ENCODE results near the gene VPS37B.

VPS37B gene

DNA sequence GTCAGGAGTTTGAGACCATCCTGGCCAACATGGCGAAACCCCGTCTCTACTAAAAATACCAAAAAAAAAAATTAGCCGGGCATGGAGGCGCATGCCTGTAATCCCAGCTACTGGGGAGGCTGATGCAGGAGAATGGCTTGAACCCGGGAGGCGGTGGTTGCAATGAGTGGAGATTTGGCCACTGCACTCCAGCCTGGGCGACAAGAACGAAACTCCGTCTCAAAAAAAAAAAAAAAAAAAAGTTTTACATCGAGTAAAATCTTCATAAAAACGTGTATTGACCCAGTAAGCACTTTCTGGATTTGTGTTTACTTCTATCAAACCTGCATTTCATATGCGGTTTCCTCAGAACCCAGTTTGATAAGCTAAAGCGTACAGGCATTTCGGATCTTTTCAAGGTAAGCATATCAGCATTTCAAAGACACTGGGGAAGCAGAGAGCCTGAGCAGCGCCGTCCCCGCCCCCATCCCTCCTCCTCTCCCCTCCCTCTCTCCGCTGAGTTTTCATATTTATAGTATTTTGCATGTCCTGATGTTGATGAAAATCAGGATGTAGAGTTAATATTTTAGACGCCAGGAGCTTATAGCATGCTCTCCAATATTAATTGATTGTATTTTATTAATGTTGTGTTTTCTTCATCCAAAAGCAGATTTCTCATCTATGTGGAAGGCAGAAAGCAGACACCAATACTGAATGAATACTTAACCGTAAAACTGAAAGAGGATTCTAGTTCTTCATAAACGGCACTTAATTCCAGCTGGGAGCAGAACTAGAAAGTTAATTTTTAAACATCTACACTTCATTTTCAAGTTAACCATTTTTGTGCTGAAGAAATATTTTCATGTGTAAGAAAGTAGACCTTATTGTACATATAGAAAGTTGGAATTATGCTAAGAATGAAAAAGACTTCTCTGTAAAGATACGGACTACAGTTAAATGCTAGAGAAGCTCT, 69.9 kb downstream of the VPS37B start:
- DNase-seq (ENCODE audit: insufficient read length, low spot score), result no peak
- FAIRE-seq, result peak; percentile 70

GRCh38 chr12:122823429-122823828, 72.5 kb downstream of the VPS37B start:
- FAIRE-seq (no peak), DNase-seq (ENCODE audit: insufficient read length, low spot score) (no peak)

- peak; percentile 76 for FAIRE-seq
- DNase-seq (ENCODE audit: insufficient read length, low spot score), result no peak
Measured at GRCh38 chr12:122820838-122821271, 75.1 kb downstream of the VPS37B start.

GRCh38 chr12:122820138-122820537, 75.8 kb downstream of the VPS37B start:
- FAIRE-seq (no peak), DNase-seq (ENCODE audit: insufficient read length, low spot score) (no peak)

- peak; percentile 59 for FAIRE-seq
Measured at GRCh38 chr12:122819209-122819785, 76.6 kb downstream of the VPS37B start.

More at GRCh38 chr12:122819209-122819785, 76.6 kb downstream of the VPS37B start:
- no peak for DNase-seq (ENCODE audit: insufficient read length, low spot score)
